A549 (cell line): Measurements from ENCODE around the gene AKR7A2.

Experiments used
- BCL3 ChIP-seq: fragments of >200 bp; sonication (Bioruptor Twin); formaldehyde crosslinking; IDR thresholded peaks from 3 replicates; pipeline ENCODE4 v1.6.1; 2016
- CTCF ChIP-seq: fragments of >200 bp; sonication (Bioruptor Twin); formaldehyde crosslinking; IDR thresholded peaks from 3 replicates; pipeline ENCODE4 v1.5.1; 2016

- TF ChIP-seq BCL3 (no peak), CTCF (no peak)
Observed at GRCh38 chr1:19321071-19321470, 9.1 kb upstream of the AKR7A2 start.
